HG03432 (cell line): Measurements from ENCODE around the gene CASTOR2.
"Not testable (repeated sequence)": the region's sequence is repeated elsewhere in the genome, so short reads cannot be mapped to it uniquely, and the experiment has no call there.

ENCODE experiments used
- ATAC-seq: cut with Tn5 transposase; IDR thresholded peaks from one replicate; pipeline ENCODE4 v1.9.1; 2021; ENCODE audit warnings: mild to moderate bottlenecking, moderate library complexity; ENCODE audit not compliant: unreplicated experiment

The CASTOR2 gene

GRCh38 chr7:74964511-74965119 lies at the start of gene CASTOR2:
Gene CASTOR2 (plus strand): TSS chr7:74964705. CDS start chr7:74964986, 281 bp downstream.
- ATAC-seq, result peak; percentile 93

GRCh38 chr7:74922321-74922890 lies 42.1 kb upstream of the CASTOR2 start:
- ATAC-seq, result not testable (repeated sequence)

- ATAC-seq, result not testable (repeated sequence)
Observed at GRCh38 chr7:74923644-74924043, 40.9 kb upstream of the CASTOR2 start.

GRCh38 chr7:74926968-74927367 lies 37.5 kb upstream of the CASTOR2 start:
- not testable (repeated sequence) for ATAC-seq

GRCh38 chr7:74931563-74932328 lies 32.8 kb upstream of the CASTOR2 start:
- not testable (repeated sequence) for ATAC-seq

GRCh38 chr7:74939429-74939828 lies 25.1 kb upstream of the CASTOR2 start:
- not testable (repeated sequence) for ATAC-seq

- not testable (repeated sequence) for ATAC-seq
Observed at GRCh38 chr7:74941302-74942069, 23.0 kb upstream of the CASTOR2 start.

- not testable (repeated sequence) for ATAC-seq
Observed at GRCh38 chr7:74943923-74944322, 20.6 kb upstream of the CASTOR2 start.

- not testable (repeated sequence) for ATAC-seq
Observed at GRCh38 chr7:74947741-74948140, 16.8 kb upstream of the CASTOR2 start.

GRCh38 chr7:74953774-74954173 lies 10.7 kb upstream of the CASTOR2 start:
- ATAC-seq, result not testable (repeated sequence)

GRCh38 chr7:74958328-74958727 lies 6.2 kb upstream of the CASTOR2 start:
- not testable (repeated sequence) for ATAC-seq

GRCh38 chr7:74963704-74964510 lies 598 bp upstream of the CASTOR2 start:
- not testable (repeated sequence) for ATAC-seq

GRCh38 chr7:74966208-74966854 lies 1.8 kb downstream of the CASTOR2 start:
- ATAC-seq, result not testable (repeated sequence)

- ATAC-seq, result not testable (repeated sequence)
Observed at GRCh38 chr7:74966909-74967308, 2.4 kb downstream of the CASTOR2 start.

GRCh38 chr7:74971431-74971830 lies 6.9 kb downstream of the CASTOR2 start:
- not testable (repeated sequence) for ATAC-seq

GRCh38 chr7:74972377-74972776 lies 7.9 kb downstream of the CASTOR2 start:
- not testable (repeated sequence) for ATAC-seq

GRCh38 chr7:74975959-74976358 lies 11.5 kb downstream of the CASTOR2 start:
- not testable (repeated sequence) for ATAC-seq

GRCh38 chr7:74977523-74977922 lies 13.0 kb downstream of the CASTOR2 start:
- ATAC-seq, result not testable (repeated sequence)

GRCh38 chr7:74988436-74988835 lies 23.9 kb downstream of the CASTOR2 start:
- not testable (repeated sequence) for ATAC-seq

GRCh38 chr7:74993121-74993520 lies 28.6 kb downstream of the CASTOR2 start:
- no peak for ATAC-seq
